Measurements from ENCODE around the gene ZMIZ1.

DNA sequence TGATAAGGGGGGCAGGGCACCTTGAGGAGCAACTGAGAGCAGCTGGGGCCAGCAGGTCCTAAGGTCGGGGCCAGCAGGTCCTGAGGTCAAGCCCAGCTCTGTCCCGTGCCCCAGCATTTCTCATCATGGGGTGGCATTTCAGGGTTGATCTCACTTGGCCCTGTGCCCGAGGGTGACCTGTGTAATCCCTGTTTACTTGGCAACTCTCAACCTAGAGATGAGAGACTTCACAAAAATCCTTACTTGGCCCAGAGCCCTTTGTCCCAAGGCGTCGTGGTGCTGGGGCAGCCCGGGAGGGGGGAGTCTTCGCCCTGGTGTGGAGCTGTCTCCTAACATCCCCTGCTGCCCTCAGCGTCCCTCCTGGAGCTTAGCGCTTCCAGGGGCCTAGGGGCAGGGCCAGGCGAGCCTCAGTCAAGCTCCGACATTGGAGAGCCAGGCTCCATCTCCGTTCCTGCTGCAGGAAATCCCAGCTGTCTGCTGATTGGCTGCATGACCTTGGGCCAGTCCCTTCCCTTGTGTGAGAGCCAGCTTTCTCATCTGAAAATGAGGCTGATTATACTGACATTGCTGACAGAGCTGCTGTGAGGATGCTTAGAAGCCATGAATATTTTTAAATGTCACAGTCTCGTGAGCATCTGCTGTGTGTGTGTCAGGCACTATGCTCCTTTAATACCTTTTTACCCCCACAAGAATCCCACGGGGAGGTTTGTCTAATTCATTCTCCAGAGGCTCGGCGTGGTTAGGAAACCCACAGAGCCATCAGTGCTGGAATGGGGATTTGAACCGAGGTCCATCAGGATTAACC, 94.3 kb downstream of the ZMIZ1 start:
- TF ChIP-seq, protein P1, sequence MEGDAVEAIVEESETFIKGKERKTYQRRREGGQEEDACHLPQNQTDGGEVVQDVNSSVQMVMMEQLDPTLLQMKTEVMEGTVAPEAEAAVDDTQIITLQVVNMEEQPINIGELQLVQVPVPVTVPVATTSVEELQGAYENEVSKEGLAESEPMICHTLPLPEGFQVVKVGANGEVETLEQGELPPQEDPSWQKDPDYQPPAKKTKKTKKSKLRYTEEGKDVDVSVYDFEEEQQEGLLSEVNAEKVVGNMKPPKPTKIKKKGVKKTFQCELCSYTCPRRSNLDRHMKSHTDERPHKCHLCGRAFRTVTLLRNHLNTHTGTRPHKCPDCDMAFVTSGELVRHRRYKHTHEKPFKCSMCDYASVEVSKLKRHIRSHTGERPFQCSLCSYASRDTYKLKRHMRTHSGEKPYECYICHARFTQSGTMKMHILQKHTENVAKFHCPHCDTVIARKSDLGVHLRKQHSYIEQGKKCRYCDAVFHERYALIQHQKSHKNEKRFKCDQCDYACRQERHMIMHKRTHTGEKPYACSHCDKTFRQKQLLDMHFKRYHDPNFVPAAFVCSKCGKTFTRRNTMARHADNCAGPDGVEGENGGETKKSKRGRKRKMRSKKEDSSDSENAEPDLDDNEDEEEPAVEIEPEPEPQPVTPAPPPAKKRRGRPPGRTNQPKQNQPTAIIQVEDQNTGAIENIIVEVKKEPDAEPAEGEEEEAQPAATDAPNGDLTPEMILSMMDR (IDR thresholded peaks at IDR 0.05 in 4 of 5, conservative IDR thresholded peaks at IDR 0.05 in 1 of 5), result no peak
- no peak for TF ChIP-seq POLR2A (IDR thresholded peaks at IDR 0.05)

Data from gastrocnemius medialis (tissue), 4 donors.